ENCODE data around the gene RAB19. TPM values are rescaled to one million over a fixed set of nuclear protein-coding genes. Genes with fewer than 3 reads are reported as not detected.
"Not testable (repeated sequence)": the region's sequence is repeated elsewhere in the genome, so short reads cannot be mapped to it uniquely, and the experiment has no call there.

The RAB19 gene
- total RNA-seq, 1 donor from 2014 or later: not detected

DNA sequence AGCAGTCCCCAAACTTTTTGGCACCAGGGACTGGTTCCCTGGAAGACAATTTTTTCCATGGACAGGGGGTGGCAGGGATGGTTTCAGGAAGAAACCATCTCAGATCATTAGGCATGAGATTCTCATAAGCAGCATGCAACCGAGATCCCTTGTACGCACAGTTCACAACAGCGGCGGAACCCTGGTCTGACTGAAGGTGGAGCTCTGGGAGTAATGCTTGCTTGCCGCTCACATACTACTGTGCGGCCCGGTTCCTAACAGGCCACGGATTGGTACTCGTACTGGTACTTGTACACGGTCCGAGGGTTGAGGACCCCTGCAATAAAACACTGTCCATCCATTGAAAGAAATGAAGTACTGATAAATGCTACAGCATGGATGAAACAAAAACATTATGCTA is 42.6 kb downstream of the RAB19 start:
- H3K27me3 Mint-ChIP-seq (ENCODE audit: low read depth): no peaks in the 10 kb centered on the region
- TF ChIP-seq, protein P1, sequence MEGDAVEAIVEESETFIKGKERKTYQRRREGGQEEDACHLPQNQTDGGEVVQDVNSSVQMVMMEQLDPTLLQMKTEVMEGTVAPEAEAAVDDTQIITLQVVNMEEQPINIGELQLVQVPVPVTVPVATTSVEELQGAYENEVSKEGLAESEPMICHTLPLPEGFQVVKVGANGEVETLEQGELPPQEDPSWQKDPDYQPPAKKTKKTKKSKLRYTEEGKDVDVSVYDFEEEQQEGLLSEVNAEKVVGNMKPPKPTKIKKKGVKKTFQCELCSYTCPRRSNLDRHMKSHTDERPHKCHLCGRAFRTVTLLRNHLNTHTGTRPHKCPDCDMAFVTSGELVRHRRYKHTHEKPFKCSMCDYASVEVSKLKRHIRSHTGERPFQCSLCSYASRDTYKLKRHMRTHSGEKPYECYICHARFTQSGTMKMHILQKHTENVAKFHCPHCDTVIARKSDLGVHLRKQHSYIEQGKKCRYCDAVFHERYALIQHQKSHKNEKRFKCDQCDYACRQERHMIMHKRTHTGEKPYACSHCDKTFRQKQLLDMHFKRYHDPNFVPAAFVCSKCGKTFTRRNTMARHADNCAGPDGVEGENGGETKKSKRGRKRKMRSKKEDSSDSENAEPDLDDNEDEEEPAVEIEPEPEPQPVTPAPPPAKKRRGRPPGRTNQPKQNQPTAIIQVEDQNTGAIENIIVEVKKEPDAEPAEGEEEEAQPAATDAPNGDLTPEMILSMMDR (IDR thresholded peaks at IDR 0.05): no peak
- H3K4me3 Mint-ChIP-seq (ENCODE audit: unreplicated experiment): no peak overlapping the region
- H3K9me3 Mint-ChIP-seq (ENCODE audit: low read depth): no peaks in the 10 kb centered on the region
- no peaks in the 10 kb centered on the region for H3K36me3 Mint-ChIP-seq (ENCODE audit: low read depth)
- H3K27ac Mint-ChIP-seq (ENCODE audit: unreplicated experiment): no peak overlapping the region
- no peaks in the 10 kb centered on the region for H3K4me1 Mint-ChIP-seq (ENCODE audit: low read depth)
- no peak for DNase-seq (ENCODE audit: low spot score)

DNA sequence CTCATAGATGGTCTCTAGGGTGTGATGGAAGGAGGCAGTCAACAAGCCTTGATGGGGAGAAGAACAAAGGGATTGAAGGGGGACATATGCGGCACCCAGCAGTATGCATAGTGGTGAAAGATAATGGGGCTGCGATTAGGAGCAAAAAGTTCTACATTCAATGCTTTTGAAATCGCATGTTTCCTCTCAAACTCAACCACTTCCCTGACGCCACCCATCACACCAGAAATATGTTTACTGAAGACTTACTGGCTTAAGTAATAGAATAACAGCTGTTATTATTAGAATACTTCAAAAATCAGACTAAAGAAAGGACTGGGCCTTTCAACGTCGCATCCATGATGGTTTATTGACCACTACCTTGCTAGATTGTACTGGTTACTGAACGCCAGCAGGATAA is 44.0 kb downstream of the RAB19 start:
- Mint-ChIP-seq H3K36me3 (ENCODE audit: low read depth) (peaks cover 4% of the 10 kb centered on the region), H3K4me1 (ENCODE audit: low read depth) (no peaks in the 10 kb centered on the region), H3K9me3 (ENCODE audit: low read depth) (no peaks in the 10 kb centered on the region), H3K4me3 (ENCODE audit: unreplicated experiment) (no peak overlapping the region), H3K27me3 (ENCODE audit: low read depth) (no peaks in the 10 kb centered on the region), H3K27ac (ENCODE audit: unreplicated experiment) (no peak overlapping the region)
- TF ChIP-seq, protein P1 (IDR thresholded peaks at IDR 0.05): no peak
- DNase-seq (ENCODE audit: low spot score): no peak

DNA sequence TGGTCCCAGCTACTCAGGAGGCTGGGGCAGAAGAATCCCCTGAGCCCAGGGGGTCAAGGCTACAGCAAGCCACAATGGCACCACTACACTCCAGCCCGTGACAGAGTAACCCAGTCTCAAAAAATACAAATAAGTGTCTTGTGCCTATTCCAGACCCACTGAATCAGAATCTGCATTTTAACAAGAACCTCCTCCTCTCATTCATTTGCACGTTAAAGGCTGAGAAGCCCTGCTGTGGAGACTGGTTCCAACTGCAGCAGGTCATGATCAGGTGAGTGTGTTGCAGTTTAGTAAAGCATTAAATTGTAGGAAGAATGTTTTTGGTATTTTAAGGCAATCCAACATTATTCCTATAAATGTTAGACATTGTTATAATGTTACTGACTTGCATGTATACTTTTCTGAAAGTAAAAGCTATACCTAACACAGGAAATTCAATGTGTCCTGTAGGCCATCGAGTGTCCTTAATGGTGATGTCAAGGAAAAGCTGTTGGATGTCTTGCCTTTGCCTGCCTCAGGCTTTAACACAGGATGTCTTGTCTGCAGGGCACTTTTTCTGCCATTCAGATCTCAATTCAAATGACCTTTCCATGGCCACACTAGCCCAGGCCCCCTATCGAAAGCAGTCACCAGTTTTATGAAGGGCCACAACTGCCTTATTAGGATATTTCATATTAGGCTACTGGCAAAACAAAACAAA is 45.1 kb downstream of the RAB19 start:
- peak; percentile 10 for DNase-seq (ENCODE audit: low spot score)
- H3K9me3 Mint-ChIP-seq (ENCODE audit: low read depth): no peaks in the 10 kb centered on the region
- TF ChIP-seq, protein P1 (IDR thresholded peaks at IDR 0.05): no peak
- no peaks in the 10 kb centered on the region for H3K4me1 Mint-ChIP-seq (ENCODE audit: low read depth)
- no peak overlapping the region for H3K4me3 Mint-ChIP-seq (ENCODE audit: unreplicated experiment)
- H3K36me3 Mint-ChIP-seq (ENCODE audit: low read depth): peaks cover 8% of the 10 kb centered on the region
- H3K27ac Mint-ChIP-seq (ENCODE audit: unreplicated experiment): no peak overlapping the region
- no peaks in the 10 kb centered on the region for H3K27me3 Mint-ChIP-seq (ENCODE audit: low read depth)

DNA sequence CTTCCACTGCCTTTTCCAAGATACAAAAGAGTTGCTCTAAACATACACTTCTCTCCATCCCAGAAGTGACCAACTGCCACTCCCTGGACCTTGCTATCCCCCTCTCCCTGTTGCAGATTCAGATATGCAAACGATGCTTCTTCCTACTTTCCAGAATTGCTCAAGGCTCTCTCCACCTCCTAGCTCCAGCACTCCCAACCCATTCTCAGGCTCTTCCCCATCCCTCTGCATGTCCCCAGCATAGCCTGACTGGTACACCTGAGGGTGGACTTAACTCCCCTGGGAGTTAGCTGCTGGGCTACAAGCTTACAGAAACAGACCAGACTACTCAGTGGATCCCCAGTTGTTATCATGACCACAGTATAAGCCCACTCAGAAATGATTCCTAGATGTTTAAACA is 47.9 kb downstream of the RAB19 start:
- no peak overlapping the region for H3K27ac Mint-ChIP-seq (ENCODE audit: unreplicated experiment)
- no peak overlapping the region for H3K4me3 Mint-ChIP-seq (ENCODE audit: unreplicated experiment)
- no peak for DNase-seq (ENCODE audit: low spot score)
- no peaks in the 10 kb centered on the region for H3K27me3 Mint-ChIP-seq (ENCODE audit: low read depth)
- H3K36me3 Mint-ChIP-seq (ENCODE audit: low read depth): peaks cover 26% of the 10 kb centered on the region
- H3K4me1 Mint-ChIP-seq (ENCODE audit: low read depth): no peaks in the 10 kb centered on the region
- TF ChIP-seq, protein P1 (IDR thresholded peaks at IDR 0.05): no peak
- no peaks in the 10 kb centered on the region for H3K9me3 Mint-ChIP-seq (ENCODE audit: low read depth)

DNA sequence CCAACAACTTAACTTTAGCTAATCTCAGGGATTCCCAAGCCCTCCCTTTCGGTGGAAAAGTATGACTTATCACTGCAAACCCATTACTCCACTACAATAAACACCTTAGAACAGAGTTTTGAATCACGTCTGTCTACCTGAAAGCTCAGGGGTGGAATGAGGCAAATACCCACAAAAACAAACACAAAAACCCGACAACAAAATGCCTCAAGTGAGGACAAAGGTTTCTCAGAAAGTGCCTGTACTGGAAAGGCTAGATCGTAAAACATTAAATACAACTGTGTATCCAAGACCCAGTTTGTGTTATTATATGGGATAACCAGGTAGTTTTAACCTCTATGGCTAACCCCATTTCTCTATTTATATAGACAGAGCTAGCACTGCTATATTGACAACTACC is 49.4 kb downstream of the RAB19 start:
- Mint-ChIP-seq H3K4me1 (ENCODE audit: low read depth) (no peaks in the 10 kb centered on the region), H3K4me3 (ENCODE audit: unreplicated experiment) (no peak overlapping the region), H3K9me3 (ENCODE audit: low read depth) (no peaks in the 10 kb centered on the region)

DNA sequence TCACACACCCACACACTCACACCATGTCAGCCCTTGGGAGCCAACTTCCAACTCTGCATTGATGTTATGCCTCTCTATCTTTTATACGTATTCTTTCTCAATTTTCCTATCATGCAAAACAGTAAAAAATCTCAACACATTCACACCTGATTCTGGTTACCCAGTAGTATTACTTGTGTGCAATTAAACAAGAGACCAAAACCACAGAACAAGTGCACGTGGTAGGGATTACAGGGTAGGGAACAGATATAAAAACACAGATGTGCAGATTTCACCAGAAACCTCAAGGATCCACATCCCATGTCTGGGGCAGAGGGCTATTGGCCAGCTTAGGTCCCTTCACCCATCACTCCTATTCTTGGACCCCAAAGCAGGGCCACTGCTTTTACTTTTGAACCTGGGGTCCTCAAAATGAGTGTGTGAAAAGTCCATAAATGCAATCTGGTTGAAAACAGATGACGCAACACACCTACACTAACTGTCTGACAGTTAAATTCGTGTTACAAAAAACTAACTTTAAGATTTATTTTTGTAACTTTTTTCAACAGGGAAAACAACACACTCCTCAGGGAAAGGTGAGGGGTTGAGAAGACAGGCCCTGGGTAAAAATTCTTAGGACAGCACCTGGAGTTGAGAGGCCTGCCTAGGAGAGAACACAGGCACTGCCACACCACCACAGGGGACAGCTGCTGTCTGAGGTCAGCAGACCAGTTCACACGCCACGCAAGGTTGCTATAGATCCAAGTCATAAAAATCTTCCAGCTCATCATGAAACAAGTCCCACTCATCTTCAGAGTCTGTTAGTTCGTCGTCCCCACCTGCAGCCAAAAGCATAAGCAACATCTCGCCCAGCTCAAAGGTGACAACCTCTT is 50.2 kb downstream of the RAB19 start:
- H3K27ac Mint-ChIP-seq (ENCODE audit: unreplicated experiment); H3K4me3 Mint-ChIP-seq (ENCODE audit: unreplicated experiment); H3K4me1 Mint-ChIP-seq (ENCODE audit: low read depth); H3K27me3 Mint-ChIP-seq (ENCODE audit: low read depth); DNase-seq (ENCODE audit: low spot score); H3K9me3 Mint-ChIP-seq (ENCODE audit: low read depth): not testable (repeated sequence)
- peaks cover 34% of the 10 kb centered on the region for H3K36me3 Mint-ChIP-seq (ENCODE audit: low read depth)

More for the DNA sequence above, 49.4 kb downstream of the RAB19 start:
- Mint-ChIP-seq H3K27ac (ENCODE audit: unreplicated experiment) (no peak overlapping the region), H3K36me3 (ENCODE audit: low read depth) (peaks cover 30% of the 10 kb centered on the region), H3K27me3 (ENCODE audit: low read depth) (no peaks in the 10 kb centered on the region)
- TF ChIP-seq, protein P1 (IDR thresholded peaks at IDR 0.05): no peak
- DNase-seq (ENCODE audit: low spot score): no peak
